Activated CD4-positive, CD25-positive, alpha-beta regulatory T cell (primary cell): ENCODE data around the gene PGAP3.

Source experiments
- DNase-seq, 4 experiments: peaks; one replicate each; lab custom pipeline; 2025; lab: John Stamatoyannopoulos, UW

Gene PGAP3

DNA sequence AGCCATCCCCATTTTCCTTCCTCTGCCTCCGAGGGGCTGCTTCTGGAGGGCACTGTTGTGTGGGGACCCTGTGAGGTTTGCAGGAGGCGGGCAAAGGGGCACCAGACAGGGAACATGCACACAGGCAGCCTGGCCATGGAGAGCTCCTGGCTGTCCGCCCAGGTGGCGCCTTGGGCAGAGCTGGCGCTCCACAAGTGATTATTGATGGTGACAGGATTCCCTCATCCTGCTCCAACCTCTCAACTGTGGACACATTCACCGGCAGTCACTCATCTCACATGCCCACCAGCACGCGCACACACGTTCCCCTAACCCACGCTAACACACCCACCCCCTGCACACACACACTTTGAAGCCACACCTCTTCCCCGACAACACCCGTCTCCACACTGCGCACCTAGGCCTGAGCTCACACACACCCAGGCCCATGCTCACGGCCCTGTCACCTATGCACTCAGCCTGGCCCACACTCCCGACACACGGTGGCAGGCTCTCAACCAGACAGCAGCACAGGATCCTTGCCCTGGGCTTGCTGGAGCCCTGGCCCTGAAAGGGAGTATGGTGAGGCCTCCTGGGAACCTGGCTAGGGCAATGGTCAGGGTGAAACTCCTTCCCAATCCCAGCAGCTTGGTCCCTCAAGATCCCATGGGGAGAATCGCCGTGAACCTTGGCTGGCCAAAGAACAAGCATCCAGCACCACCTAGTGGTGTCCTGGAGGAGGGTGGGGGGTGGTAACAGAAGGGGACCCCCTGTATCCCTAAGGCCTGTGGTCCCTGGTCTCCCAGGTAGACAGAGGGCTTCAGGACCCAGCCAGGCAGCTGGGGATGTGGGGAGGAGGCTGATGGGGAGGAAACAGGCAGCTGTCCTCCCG lies 16.0 kb downstream of the PGAP3 start:
- DNase-seq, result no peak

- DNase-seq, result no peak
Measured at GRCh38 chr17:39670746-39671145, 17.1 kb downstream of the PGAP3 start.

DNA sequence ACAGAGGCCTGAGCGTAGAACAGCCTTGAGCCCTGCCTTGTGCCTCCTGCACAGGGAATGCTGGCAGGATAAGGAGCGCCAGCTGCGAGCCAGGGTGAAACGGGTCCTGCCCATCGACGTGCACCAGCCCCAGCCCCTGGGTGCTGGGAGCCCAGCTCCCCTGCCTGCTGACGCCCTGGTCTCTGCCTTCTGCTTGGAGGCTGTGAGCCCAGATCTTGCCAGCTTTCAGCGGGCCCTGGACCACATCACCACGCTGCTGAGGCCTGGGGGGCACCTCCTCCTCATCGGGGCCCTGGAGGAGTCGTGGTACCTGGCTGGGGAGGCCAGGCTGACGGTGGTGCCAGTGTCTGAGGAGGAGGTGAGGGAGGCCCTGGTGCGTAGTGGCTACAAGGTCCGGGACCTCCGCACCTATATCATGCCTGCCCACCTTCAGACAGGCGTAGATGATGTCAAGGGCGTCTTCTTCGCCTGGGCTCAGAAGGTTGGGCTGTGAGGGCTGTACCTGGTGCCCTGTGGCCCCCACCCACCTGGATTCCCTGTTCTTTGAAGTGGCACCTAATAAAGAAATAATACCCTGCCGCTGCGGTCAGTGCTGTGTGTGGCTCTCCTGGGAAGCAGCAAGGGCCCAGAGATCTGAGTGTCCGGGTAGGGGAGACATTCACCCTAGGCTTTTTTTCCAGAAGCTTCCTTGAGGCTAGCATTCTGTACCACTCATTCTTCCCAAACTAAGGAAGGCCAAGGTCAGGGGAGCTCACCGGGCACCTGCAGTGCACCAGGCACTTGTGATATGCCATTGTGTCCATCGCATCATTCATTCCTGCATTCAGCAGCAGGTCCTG lies 17.7 kb downstream of the PGAP3 start:
- DNase-seq, result no peak

- peak; percentile 45 to 65 (median 54) for DNase-seq
Measured at GRCh38 chr17:39667945-39668924, 19.6 kb downstream of the PGAP3 start, which contains the start of gene PNMT. TSS of gene PNMT (plus strand) at chr17:39668453. CDS start at chr17:39668476, 23 bp downstream.

DNA sequence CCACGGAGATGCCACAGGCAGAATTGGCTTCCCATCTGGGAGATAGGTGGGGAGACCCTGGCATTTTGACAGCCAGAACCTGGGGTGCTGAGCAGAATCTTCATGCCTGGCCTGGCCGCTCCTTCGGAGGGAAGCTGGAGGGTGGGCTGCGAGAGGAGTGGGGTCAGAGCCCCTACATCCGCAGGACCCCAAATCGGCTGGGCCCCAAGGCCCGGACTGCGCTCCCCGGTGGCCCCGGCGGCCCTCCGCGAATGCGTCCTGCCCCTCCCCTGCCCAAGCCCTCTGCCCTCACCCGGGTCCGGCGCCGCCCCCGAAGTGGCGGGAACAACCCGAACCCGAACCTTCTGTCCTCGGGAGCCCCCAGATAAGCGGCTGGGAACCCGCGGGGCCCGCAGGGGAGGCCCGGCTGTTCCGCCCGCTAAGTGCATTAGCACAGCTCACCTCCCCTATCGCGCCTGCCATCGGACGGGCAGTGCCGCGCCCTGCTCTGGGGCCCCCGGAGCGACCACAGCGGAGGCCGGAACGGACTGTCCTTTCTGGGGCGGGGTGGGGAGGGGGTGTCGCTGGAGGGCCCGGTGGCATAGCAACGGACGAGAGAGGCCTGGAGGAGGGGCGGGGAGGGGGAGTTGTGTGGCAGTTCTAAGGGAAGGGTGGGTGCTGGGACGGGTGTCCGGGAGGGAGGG lies 20.5 kb downstream of the PGAP3 start:
- no peak for DNase-seq

DNA sequence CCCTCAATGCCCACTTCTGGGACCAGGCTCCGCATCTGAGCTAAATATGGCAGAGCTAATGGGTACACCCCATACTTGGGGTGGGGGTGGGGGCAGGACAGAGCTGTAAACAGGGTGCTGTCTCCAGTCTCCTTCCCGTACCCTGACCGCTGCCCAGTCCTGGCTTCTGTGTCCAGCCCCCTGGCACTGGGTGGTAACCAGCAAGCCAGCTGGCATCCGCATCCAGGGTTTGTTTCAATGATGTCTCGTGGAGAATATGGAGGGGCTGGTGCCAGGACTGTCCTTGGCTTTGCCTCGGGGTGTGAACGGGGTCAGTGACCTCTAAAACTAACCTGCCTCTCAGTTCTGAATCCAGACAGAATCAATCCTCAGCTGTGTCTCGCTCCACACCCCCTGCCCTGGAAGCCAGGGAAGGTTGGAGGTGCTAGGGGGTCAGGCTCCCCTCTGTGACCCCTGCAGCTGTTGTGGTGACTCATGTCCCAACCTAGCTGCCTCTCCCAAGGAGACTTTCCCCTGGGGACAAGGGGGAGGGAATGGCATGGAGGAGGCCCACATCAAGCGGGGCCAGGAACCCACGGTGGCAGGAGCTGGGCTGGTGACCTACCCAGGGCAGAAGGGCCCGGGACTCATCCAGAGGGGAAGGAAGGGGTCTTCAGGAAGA lies 21.1 kb downstream of the PGAP3 start:
- DNase-seq, result no peak

DNA sequence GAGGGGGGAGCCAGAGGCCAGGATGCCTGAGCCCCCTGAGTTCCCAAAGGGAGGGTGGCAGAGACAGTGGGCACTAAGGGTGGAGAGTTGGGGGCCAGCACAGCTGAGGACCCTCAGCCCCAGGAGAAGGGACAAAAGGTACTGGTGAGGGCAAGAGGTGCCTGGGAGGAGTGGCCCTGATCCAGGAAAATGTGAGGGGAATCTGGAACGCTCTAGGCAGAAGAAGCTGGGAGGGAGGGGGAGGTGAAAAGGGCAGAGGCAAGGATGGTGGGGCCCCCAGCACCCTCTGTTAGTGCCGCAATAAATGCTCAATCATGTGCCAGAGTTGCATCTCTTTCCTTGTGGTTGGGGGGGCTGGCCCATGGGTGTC lies 21.6 kb downstream of the PGAP3 start:
- DNase-seq, result no peak

DNA sequence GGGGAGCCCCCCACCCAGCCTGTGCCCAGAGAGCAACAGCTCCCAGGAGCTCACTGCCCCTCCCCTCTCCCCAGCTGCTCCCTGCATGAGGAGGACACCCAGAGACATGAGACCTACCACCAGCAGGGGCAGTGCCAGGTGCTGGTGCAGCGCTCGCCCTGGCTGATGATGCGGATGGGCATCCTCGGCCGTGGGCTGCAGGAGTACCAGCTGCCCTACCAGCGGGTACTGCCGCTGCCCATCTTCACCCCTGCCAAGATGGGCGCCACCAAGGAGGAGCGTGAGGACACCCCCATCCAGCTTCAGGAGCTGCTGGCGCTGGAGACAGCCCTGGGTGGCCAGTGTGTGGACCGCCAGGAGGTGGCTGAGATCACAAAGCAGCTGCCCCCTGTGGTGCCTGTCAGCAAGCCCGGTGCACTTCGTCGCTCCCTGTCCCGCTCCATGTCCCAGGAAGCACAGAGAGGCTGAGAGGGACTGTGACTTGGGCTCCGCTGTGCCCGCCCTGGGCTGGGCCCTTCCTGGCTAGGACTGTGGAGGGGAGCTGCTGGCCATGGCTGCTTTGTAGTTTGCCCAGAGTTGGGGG lies 22.1 kb downstream of the PGAP3 start:
- DNase-seq, result no peak

GRCh38 chr17:39664581-39665561 lies 23.0 kb downstream of the PGAP3 start, which contains the start of gene TCAP:
TSS of gene TCAP (plus strand) at chr17:39665349. CDS start at chr17:39665360, 11 bp downstream.
- no peak for DNase-seq

- DNase-seq, result no peak
Measured at GRCh38 chr17:39663688-39664580, 23.9 kb downstream of the PGAP3 start.

DNA sequence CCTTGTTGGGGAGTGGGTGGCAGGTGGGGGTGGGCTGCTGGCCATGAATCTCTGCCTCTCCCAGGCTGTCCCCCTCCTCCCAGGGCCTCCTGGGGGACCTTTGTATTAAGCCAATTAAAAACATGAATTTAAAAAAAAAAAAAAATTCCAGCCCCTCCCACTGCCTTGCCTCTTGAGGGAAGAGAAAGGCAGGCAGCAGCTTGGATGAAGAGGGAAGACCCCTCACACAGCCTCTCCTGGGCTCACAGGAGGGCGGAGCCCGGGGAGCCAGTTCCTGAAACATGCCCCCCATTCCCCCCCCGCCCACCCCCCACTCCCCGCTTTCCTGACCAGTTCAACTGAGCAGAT lies 24.5 kb downstream of the PGAP3 start:
- DNase-seq, result no peak

DNA sequence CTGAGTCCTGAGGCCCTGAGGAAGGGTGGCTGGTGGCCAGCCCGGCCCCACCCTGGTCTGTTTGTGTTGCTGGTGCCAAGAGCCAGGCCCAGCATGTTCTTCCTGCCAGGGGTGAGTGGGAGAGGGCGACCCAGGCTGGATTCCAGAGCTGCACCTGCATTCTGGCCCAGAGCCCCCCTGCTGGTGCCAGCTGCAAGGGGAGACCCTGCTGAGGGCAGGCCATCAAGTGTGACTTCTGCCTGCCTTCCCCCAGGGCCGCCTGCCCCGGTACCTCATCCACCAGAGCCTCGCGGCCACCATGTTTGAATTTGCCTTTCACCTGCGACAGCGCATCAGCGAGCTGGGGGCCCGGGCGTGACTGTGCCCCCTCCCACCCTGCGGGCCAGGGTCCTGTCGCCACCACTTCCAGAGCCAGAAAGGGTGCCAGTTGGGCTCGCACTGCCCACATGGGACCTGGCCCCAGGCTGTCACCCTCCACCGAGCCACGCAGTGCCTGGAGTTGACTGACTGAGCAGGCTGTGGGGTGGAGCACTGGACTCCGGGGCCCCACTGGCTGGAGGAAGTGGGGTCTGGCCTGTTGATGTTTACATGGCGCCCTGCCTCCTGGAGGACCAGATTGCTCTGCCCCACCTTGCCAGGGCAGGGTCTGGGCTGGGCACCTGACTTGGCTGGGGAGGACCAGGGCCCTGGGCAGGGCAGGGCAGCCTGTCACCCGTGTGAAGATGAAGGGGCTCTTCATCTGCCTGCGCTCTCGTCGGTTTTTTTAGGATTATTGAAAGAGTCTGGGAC lies 25.1 kb downstream of the PGAP3 start:
- no peak for DNase-seq

- DNase-seq, result no peak
Measured at GRCh38 chr17:39661744-39662541, 25.9 kb downstream of the PGAP3 start.

GRCh38 chr17:39660397-39661385 lies 27.2 kb downstream of the PGAP3 start:
- no peak for DNase-seq

DNA sequence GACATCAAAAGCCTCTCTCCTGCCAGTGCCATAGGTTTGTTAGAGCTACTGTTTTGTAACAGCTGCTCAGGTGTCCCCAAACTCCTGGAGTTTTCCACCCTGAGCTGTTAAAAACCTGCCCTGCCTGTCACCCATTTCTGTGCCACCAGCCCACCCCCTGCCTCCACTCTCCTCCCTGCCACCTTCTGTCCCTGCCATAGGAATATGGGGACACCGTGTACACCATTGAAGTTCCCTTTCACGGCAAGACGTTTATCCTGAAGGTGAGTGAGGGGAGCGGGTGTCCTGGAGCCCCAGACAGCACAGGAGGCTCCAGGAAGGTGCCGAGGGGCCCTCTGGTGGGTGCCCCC lies 27.9 kb downstream of the PGAP3 start:
- no peak for DNase-seq
